Measurements from ENCODE around the gene PPP1R14D.

Gene PPP1R14D

DNA sequence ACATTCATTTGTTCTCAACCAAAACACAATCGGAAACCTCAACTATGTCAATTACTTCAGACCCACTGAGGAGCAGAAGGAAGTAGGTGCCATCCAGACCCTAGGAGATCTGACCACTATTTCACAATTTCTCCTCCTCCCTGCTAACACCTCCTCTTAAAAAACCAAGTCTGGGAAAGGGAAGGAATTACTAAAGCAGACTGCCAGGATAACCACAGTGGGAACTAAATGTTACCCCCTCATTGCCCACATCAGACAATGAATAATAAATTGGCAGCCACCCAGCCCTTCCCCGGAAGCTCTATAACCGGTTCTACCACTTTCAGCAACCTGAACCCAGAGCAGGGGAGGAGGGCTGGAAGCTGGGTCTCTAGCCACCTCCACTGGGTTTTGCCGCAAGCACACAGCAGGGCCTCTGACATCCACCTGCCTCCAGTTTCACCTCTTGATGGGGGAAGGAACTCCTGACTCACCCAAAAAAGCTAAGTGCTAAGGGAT, 41.1 kb downstream of the PPP1R14D start:
- DNase-seq (ENCODE audit: low read depth, low spot score): no peak

DNA sequence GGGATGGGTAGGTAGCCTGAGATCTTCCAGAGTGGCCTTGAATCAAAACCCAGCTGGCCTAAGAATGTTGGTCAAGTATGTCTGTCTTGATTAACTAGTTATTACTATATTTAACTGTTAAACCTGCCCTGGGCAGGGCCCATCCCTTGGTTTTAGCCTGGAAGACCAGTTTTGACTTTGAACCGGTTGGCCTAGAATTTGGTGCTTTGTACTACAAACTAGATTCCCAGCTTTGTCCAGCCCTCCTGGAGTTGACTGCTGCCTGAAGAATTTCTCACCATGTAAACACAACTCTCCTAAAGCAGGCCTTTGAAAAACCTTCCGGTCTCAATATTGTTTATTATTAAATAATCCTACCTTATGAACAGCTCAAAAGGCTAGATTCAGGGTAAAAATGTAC, 42.7 kb downstream of the PPP1R14D start:
- DNase-seq (ENCODE audit: low read depth, low spot score): no peak

DNA sequence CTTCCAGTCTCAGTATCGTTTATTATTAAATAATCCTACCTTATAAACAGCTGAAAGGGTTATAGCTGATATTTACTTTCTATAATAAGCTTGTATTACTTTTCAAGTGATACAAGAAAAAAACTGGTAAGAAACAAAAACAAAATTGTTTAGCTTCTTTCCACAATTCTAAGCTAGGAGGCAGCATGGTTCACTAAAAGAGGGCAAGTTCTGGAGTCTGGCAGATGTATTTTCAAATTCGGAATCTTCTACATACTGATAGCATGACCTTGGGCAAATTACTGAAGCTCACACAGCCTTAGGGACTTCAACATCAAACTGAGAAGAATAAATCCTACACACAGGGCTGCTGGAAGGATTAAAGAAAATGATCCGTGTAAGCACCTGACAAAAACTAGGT, 43.3 kb downstream of the PPP1R14D start:
- DNase-seq (ENCODE audit: low read depth, low spot score): no peak

GRCh38 chr15:40782609-40783227, 45.8 kb downstream of the PPP1R14D start:
- peak; percentile 54 for DNase-seq (ENCODE audit: low read depth, low spot score)

DNA sequence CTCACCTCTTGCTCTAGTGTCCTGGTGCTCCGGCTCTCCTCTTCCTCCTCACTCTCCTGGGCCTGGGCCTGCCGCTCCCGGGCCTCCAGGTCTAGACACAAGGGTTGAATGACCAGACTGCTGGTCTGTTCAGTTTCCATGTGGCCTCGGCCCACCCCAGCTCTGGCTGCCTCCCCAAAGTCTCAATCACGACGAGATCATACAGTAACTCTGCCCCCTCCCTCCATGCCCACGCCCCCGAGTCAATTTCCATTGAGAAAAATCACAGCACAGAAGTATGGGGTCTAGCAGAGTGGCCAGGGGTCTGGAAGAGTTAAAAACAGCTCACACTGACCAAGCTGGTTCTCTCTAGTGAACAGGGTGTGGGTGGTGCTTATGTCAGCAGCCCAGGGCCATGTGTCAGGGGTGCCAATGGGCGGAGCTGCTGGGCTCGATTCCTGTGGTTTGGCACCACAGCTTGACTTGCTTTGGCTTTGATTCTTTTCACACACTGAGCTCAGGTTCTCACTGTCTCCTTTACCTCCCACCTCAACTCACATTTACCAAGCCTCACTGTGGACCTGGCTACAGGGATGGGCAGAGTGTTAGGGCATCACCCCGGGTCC, 51.9 kb downstream of the PPP1R14D start:
- no peak for DNase-seq (ENCODE audit: low read depth, low spot score)

DNA sequence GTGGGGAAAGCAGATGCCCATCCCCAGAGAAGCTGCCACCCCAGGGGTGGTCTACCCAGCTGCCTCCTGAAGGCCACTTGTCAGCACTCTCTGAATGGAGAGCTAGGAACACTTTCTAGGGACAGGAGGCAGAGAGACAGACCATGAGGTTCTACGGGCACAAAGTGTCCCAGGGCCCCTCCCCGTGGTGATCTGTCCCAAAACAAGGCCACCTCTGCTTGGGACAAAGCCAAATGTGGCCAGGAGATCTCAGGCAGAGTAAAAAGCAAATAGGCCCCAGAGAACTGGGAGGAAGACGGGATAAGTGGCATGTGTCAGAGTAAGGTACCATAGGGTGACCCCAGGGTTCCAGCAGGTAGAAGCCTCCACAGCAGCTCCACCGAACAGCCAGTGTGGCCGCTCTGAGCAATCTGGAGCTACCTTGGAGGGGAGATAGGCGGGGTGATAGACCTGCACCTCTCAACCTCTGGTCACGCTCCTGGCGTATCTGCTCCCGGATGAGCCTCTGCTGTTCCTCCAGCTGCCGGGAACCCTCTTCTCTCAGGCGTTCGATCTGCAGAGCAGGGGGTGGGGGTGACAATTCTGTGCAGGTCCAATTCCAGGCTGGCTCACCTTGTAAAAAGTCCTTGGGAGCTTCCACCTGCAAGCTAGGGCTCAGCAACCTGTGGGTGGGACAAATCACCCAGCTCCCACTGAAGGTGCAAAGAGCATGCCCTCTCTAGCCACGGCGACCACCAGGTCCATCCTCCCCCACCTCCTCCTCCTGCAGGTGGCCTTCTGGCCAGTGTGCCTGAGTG, 52.6 kb downstream of the PPP1R14D start:
- no peak for DNase-seq (ENCODE audit: low read depth, low spot score)

DNA sequence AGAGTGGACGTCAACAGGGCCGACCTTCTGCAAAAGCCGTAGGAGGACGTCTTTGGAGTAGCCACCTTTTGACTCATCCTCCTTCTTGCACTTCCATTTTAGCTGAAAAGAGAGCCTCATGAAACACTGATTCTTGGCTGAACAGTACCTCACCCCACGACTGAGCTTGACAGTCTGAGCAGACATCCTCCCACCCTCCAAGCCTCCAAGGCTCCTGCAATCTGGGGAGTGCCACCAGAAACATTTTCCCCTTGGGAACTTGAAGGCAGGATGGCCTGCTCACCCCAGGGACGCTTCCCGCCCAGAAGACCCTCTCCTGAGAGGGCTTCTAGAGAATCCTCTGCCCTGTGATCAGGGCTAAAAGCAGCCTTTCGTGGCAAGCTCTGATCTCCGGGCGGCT, 53.5 kb downstream of the PPP1R14D start:
- DNase-seq (ENCODE audit: low read depth, low spot score): no peak

GRCh38 chr15:40773902-40774301, 54.6 kb downstream of the PPP1R14D start:
- DNase-seq (ENCODE audit: low read depth, low spot score): no peak

GRCh38 chr15:40773496-40773895, 55.0 kb downstream of the PPP1R14D start:
- no peak for DNase-seq (ENCODE audit: low read depth, low spot score)

DNA sequence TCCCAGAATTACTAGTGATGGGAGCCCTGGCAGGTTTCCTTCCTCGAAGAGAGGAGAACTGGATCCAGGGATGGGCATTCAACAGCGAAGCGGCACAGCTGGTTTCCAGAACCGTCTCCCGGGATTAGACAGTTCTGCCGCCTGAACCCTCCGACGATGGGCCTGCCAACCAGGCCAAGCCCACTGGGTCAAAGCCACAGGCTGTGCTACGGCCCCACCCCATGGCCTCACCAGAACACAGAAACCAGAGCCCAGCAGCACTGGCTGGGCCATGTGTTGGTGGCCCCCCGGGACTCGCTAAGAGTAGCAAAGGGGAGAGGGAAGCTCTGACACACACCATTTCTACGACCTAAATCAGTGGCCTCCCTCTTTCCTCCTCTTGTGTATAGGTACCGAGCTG, 56.5 kb downstream of the PPP1R14D start:
- no peak for DNase-seq (ENCODE audit: low read depth, low spot score)

DNA sequence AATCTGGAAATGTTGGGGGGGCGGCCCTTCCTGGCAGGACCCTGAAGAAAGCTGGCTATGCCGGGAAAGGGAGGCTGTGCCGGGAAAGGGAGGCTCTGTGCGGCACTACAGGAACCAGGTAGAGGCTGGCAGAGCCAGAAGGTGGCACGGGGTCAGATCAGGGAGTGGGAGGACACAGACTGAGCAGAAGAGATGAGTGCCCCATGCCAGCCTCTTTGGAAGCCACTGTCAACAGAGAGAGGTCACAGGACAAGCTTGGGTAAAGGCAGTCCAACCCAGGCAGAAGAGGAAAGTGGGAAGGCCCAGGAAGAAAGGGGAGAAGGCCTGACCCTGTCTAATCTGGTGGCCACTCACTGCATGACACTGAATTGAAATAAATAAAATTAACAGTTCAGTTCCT, 57.3 kb downstream of the PPP1R14D start:
- no peak for DNase-seq (ENCODE audit: low read depth, low spot score)

GRCh38 chr15:40770147-40770721, 58.3 kb downstream of the PPP1R14D start:
- no peak for DNase-seq (ENCODE audit: low read depth, low spot score)

DNA sequence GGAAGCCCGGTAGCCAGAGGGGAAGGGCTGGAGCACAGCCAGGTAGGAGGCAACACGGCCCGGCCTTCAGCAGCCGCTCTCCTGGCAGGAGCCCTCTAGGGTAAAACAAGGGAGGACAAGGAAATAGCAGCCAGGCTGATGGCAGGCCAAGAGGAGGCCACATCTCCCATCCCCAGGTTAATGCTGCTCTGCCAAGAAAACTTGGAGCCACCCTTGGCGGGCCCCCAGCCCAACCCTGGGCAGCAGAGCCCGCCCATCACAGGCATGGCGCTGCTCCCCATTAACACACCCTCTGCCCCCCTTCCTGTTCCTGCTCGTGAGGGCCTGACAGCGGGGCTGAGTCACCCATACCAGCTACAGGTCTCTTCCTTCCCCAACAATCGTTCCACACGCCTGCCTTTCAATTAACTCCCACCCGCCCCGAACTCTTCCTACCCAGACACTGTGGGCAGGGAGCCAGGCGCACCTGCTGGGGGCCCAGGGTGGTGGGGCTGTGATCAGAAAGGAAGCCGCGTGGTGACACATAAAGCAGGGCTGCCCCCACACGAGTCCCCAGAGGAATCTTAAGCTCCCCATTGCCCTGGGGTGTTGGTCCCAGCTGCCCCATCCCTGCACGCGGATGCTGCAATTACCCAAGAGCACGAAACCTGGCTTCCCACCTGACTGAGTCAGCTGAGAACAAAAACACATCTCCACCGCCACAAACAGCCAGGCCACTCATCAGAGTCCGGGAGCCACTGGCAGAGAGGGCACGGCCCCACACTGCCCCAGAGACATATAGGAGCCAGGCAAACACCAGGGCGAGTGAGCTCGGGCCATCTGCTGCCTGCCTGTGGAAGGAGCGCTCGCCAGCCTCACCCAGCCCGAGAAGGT, 59.0 kb downstream of the PPP1R14D start, which contains the start of gene C15orf62:
TSS of gene C15orf62 (plus strand) at position 707 of the 873 bp plus-strand sequence. CDS start 516 bp downstream, outside the sequence.
- DNase-seq (ENCODE audit: low read depth, low spot score): no peak

- DNase-seq (ENCODE audit: low read depth, low spot score): no peak
These were observed 59.8 kb downstream of the PPP1R14D start for GRCh38 chr15:40768521-40769273.

GRCh38 chr15:40767838-40768500, 60.5 kb downstream of the PPP1R14D start:
- DNase-seq (ENCODE audit: low read depth, low spot score): no peak

GRCh38 chr15:40766906-40767837, 61.3 kb downstream of the PPP1R14D start:
- no peak for DNase-seq (ENCODE audit: low read depth, low spot score)

- no peak for DNase-seq (ENCODE audit: low read depth, low spot score)
These were observed 62.2 kb downstream of the PPP1R14D start for GRCh38 chr15:40766194-40766815.
